GM21529 (cell line): ENCODE results near the gene FOXB1.
A peak's percentile ranks its signal among the peaks of the same experiment; 100 is the strongest.

Source experiments
- ATAC-seq: cut with Tn5 transposase; IDR thresholded peaks from one replicate; pipeline ENCODE4 v1.9.1; 2021; ENCODE audit not compliant: unreplicated experiment

FOXB1 gene

GRCh38 chr15:59998950-59999611 lies 5.0 kb upstream of the FOXB1 start:
- ATAC-seq: no peak

GRCh38 chr15:59999612-60000112 lies 4.4 kb upstream of the FOXB1 start:
- ATAC-seq: no peak

GRCh38 chr15:60000113-60000823 lies 3.8 kb upstream of the FOXB1 start:
- ATAC-seq: no peak

- ATAC-seq: no peak
Observed at GRCh38 chr15:60000824-60001609, 3.1 kb upstream of the FOXB1 start.

GRCh38 chr15:60001610-60002527 lies 2.2 kb upstream of the FOXB1 start:
- no peak for ATAC-seq

GRCh38 chr15:60002528-60003218 lies 1.4 kb upstream of the FOXB1 start:
- no peak for ATAC-seq

GRCh38 chr15:60003243-60004008 lies 685 bp upstream of the FOXB1 start:
- ATAC-seq: no peak

- no peak for ATAC-seq
Observed at GRCh38 chr15:60004846-60005351, 788 bp downstream of the FOXB1 start.

GRCh38 chr15:60005352-60006202 lies 1.5 kb downstream of the FOXB1 start:
- no peak for ATAC-seq

GRCh38 chr15:60006203-60006862 lies 2.2 kb downstream of the FOXB1 start:
- peak; percentile 73 for ATAC-seq

- ATAC-seq: no peak
Observed at GRCh38 chr15:60006873-60007272, 2.8 kb downstream of the FOXB1 start.

- ATAC-seq: no peak
Observed at GRCh38 chr15:60009124-60009960, 5.2 kb downstream of the FOXB1 start.

GRCh38 chr15:60009980-60010732 lies 6.0 kb downstream of the FOXB1 start:
- no peak for ATAC-seq

GRCh38 chr15:60010858-60011257 lies 6.7 kb downstream of the FOXB1 start:
- ATAC-seq: no peak

GRCh38 chr15:60012695-60013094 lies 8.6 kb downstream of the FOXB1 start:
- no peak for ATAC-seq
